Psoas muscle (tissue), 8 donors: Measurements from ENCODE around the gene SLC38A10. TPM values are rescaled to one million over a fixed set of nuclear protein-coding genes. Genes with fewer than 3 reads are reported as not detected.

Experiments used
- ATAC-seq, 4 donors: fragments of 200-7000 bp; cut with Tn5 transposase; one replicate each; pipeline ENCODE4 v1.9.1; 2020; ENCODE audit warnings: moderate library complexity in 3 of 4, mild to moderate bottlenecking in 2 of 4
- DNase-seq, 2 donors: peaks; one replicate each; pipeline ENCODE4 v3.0.0-alpha.2; 2020
- H3K27ac ChIP-seq: fragments of 200-600 bp; one replicate; pipeline ENCODE4 v1.8.0; 2022
- H3K27me3 ChIP-seq, 3 donors: fragments of 200-600 bp in 1 of 3; one replicate each; pipeline versions ENCODE4 v1.6.1 to v1.8.0; 2013 to 2022; ENCODE audit warnings: low read length in 2 of 3, mild to moderate bottlenecking in 2 of 3, moderate library complexity in 1 of 3; ENCODE audit not compliant: insufficient read depth in 3 of 3
- H3K36me3 ChIP-seq, 2 donors: fragments of 200-600 bp in 1 of 2; one replicate each; pipeline versions ENCODE4 v1.6.1 to v1.8.0; 2013 to 2022; ENCODE audit warnings: low read depth in 1 of 2, mild to moderate bottlenecking in 1 of 2, moderate library complexity in 1 of 2; ENCODE audit not compliant: insufficient read depth in 1 of 2
- H3K4me1 ChIP-seq: fragments of 200-600 bp; one replicate; pipeline ENCODE4 v1.8.0; 2022
- H3K4me3 ChIP-seq: fragments of 200-600 bp; one replicate; pipeline ENCODE4 v1.8.0; 2022; ENCODE audit warnings: mild to moderate bottlenecking
- H3K9me3 ChIP-seq: fragments of 200-600 bp; one replicate; pipeline ENCODE4 v1.8.0; 2022
- WGBS, 3 donors: extraction: QIAGEN DNeasy Blood & Tissue Kit; methylation state at CpG; one replicate each; pipeline versions ENCODE4 v1.1.6 to v1.1.7; 2013; 5-methylcytosine and 5-hydroxymethylcytosine counted together
- intact Hi-C, 2 donors: fragments of 100-400 bp; cut with DNase I; formaldehyde crosslinking; loops; one replicate each; pipeline versions ENCODE4 v1.11.0 to v1.14.2; 2022
- polyA plus RNA-seq, 3 donors: library from polyadenylated mRNA; stranded (reverse); fragments of 200-250 nt; gene quantifications; one replicate each; pipeline ENCODE4 v1.2.3, GENCODE V29; 2013
- total RNA-seq, 4 donors: library from RNA; stranded (reverse); fragmentation: NEBNext Ultra II Directional in 2 of 4; extraction: Animal tissue kit (Norgen Biotek cat#: 25700) in 2 of 4; gene quantifications; one replicate each; pipeline versions ENCODE4 v1.2.1 to v1.2.4, GENCODE V29; 2021 to 2023
- TF ChIP-seq, protein P1 (sequence below): fragments of 200-600 bp; IDR thresholded peaks from one replicate; pipeline ENCODE4 v1.8.0; 2022; ENCODE audit warnings: antibody characterized with exemption
- donor health status: healthy with polysubstance abuse.
- donor health status: DM: no; HTN: no; CAD: no; lungs with moderate emphysema.
- donor health status: Bipolar disorder and iron deficiency.
- donor health status: healthy.
- donor health status: DM: yes; HTN: yes; CAD: no.
- donor health status: DM: no; HTN: no; CAD: no.
- donor health status: DM: no; HTN: no; CAD: no.
- donor health status: DM: yes; HTN: yes; CAD: no.

Gene SLC38A10
- total and polyA plus RNA-seq, 7 donors, result 16.7 to 40.6 (median 19.8) TPM

DNA sequence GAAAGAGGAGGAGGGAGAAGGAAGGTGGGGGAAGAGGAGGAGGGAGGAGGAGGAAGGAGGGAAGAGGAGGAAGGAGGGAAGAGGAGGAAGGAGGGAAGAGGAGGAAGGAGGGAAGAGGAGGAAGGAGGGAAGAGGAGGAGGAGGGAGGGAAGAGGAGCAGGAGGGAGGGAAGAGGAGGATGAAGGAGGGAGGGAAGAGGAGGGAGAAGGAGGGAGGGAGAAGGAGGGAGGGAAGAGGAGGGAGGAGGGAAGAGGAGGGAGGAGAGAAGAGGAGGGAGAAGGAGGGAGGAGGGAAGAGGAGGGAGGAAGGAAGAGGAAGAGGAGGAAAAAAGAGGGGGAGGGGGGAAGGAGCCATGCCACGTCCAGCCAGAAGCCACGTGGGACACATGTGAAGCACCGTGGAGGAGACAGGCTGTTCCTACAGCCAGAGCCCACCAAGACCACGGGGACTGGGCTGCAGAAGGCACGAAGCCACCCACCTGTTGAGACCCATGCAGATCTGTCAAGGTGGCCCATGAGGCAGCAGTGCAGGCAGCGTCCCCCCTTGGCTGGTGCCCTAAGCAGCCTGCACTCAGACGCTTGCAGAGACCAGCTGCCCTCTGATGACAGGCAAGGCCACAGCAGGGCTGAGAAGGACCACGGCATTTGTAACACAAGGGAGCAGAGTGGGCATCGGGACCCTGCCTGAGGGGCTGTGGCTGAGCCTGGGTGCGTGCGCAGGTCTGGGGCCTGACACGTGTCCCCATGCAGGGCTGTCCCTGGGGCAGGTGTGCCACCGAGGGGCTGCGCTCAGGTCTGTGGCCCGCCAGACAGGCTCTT is 45.7 kb downstream of the SLC38A10 start:
- intact Hi-C loops, result loop anchor here in 1 of 2 donors (5.0 to 10.0 kb wide), 2 partner anchors 143 to 225 kb away; no protein-coding TSS in a partner anchor
- TF ChIP-seq, protein P1, sequence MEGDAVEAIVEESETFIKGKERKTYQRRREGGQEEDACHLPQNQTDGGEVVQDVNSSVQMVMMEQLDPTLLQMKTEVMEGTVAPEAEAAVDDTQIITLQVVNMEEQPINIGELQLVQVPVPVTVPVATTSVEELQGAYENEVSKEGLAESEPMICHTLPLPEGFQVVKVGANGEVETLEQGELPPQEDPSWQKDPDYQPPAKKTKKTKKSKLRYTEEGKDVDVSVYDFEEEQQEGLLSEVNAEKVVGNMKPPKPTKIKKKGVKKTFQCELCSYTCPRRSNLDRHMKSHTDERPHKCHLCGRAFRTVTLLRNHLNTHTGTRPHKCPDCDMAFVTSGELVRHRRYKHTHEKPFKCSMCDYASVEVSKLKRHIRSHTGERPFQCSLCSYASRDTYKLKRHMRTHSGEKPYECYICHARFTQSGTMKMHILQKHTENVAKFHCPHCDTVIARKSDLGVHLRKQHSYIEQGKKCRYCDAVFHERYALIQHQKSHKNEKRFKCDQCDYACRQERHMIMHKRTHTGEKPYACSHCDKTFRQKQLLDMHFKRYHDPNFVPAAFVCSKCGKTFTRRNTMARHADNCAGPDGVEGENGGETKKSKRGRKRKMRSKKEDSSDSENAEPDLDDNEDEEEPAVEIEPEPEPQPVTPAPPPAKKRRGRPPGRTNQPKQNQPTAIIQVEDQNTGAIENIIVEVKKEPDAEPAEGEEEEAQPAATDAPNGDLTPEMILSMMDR, result no peak
- peaks cover under 1% of the 10 kb centered on the region for H3K4me1 ChIP-seq
- 85 to 88% (median 87%) methylated on average over 15 of the region's 15 CpGs for WGBS, 3 donors
- H3K36me3 ChIP-seq, result peaks cover 0 to 21% of the 10 kb centered on the region in 2 donors
- H3K4me3 ChIP-seq, result no peak overlapping the region
- no peak overlapping the region for H3K27ac ChIP-seq
- ATAC-seq (no peak), DNase-seq (peak; percentile 7 to 49)
- H3K9me3 ChIP-seq, result no peaks in the 10 kb centered on the region
- no peaks in the 10 kb centered on the region for H3K27me3 ChIP-seq

DNA sequence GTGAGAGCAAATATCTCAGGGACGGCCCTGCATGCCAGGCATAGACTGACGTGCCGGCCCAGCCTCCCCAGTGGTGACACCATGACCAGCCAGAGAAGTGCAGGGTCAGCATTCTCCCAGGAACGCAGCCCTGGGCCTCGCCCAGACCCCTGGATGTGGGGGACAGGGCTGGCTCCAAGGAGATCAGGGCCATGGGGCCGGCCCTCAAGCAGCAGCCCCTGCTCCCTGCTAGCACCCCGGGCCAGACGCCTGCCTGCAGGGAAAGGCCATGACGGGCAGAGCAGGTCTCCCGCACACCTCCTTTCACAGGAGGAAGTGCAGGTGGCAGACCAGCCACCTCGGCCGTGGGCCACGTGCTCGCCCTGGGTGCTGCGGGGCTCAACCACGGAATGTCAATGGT is 46.5 kb downstream of the SLC38A10 start:
- Histone ChIP-seq H3K27ac (no peak overlapping the region), H3K27me3 (no peaks in the 10 kb centered on the region), H3K4me3 (no peak overlapping the region), H3K36me3 (peaks cover 0 to 21% of the 10 kb centered on the region in 2 donors), H3K4me1 (no peaks in the 10 kb centered on the region), H3K9me3 (no peaks in the 10 kb centered on the region)
- no peak for ATAC-seq
- intact Hi-C loops, result loop anchor here in 1 of 2 donors (10.0 kb wide), 1 partner anchor 224 kb away; no protein-coding TSS in a partner anchor
- 83 to 90% (median 86%) methylated on average over 16 of the region's 16 CpGs for WGBS, 3 donors
- DNase-seq, result peak; percentile 11 to 46
- TF ChIP-seq, protein P1, result no peak

DNA sequence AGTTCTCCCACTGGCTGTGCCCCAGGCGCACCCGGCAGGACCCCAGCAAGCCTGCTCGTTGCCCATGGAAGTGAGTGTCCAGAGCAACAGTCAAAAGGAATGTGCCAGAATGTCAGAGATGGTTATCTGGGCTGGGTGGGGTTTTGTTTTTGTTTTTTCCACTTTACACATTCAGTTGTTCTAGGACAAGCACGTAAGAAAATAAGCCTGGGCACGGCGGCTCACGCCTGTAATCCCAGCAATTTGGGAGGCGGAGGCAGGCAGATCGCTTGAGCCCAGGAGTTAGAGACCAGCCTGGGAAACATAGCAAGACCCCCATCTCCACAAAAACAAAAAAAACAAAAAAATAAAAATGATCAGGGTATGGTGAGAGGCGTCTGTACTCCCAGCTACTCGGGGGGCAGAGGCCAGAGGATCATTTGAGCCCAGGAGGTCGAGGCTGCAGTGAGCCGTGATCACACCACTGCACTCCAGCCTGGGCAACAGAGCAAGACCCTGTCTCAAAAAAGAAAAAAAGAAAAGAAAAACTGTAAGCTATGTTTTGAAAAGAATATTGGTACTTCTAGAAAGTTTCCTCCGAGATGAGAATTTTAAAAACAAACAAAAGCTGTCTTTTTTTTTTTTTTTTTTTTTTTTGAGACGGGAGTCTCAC is 47.6 kb downstream of the SLC38A10 start:
- TF ChIP-seq, protein P1, result no peak
- intact Hi-C loops, result loop anchor here in 1 of 2 donors (10.0 kb wide), 1 partner anchor 223 kb away; no protein-coding TSS in a partner anchor
- Histone ChIP-seq H3K27me3 (no peaks in the 10 kb centered on the region), H3K4me3 (no peak overlapping the region), H3K27ac (no peak overlapping the region), H3K4me1 (no peaks in the 10 kb centered on the region), H3K9me3 (no peaks in the 10 kb centered on the region), H3K36me3 (peaks cover 0 to 21% of the 10 kb centered on the region in 2 donors)
- 89 to 93% (median 92%) methylated on average over 14 to 15 of the region's 15 CpGs for WGBS, 3 donors
- no peak for ATAC-seq
- peak in 1 of 2 donors; percentile 3 for DNase-seq

DNA sequence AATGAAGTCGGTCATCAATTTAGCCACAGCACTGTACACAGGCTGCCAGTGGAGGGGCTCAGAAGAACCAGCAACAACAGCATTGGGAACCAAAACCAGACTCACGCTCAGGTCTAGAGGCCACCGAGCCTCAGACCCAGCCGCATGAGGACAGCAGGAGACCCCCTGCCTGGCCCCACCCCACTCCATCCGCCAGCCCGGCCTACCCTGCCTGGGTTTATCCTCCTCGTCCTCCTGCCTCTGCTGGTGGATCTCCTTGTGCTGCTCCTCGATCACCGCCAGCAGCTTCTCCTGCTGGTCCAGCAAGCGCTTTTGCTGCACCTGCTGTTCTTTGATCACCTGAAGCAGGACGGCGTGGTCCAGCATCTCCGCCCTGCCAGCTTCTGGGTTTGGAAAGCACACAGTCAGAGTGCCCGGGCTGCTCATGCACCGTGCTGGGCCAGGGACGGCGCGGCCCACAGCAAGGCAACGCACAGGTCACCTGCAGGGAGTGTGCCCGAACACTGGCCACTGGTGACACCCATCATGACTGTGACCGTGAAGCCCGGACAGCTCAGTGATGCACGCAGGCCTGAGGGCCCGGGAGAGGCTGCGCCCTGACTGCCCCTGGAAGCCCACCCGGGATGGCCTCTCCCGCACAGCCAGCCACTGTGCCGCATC is 48.3 kb downstream of the SLC38A10 start:
- Histone ChIP-seq H3K27me3 (no peaks in the 10 kb centered on the region), H3K9me3 (no peaks in the 10 kb centered on the region), H3K36me3 (peaks cover 0 to 21% of the 10 kb centered on the region in 2 donors), H3K4me1 (no peaks in the 10 kb centered on the region), H3K27ac (no peak overlapping the region), H3K4me3 (no peak overlapping the region)
- DNase-seq (peak; percentile 11 to 51), ATAC-seq (peak in 1 of 4 donors; percentile 1)
- WGBS, 3 donors, result 92 to 93% (median 92%) methylated on average over 28 of the region's 28 CpGs
- TF ChIP-seq, protein P1, result no peak
- intact Hi-C loops, result loop anchor here in 1 of 2 donors (10.0 kb wide), 1 partner anchor 222 kb away; no protein-coding TSS in a partner anchor
